Activated naive CD4-positive, alpha-beta T cell treated with anti-CD3 and anti-CD28 coated beads, Interleukin-2, amount 10 ng/mL, durations not matched to agents 5 hours and 36 hours (primary cell): ENCODE data around the gene SIGLEC7. TPM values are rescaled to one million over a fixed set of nuclear protein-coding genes. Genes with fewer than 3 reads are reported as not detected.

Experiments
- total RNA-seq, 2 experiments: library from RNA; stranded (reverse); gene quantifications; one replicate each; pipeline ENCODE4 v1.2.3, GENCODE V29; 2021

SIGLEC7 gene
- total RNA-seq = not detected

GRCh38 chr19:51142119-51142518, at the start of gene SIGLEC7:
Gene SIGLEC7, plus strand, starts transcription at chr19:51142301. Its CDS starts 69 bp downstream, at chr19:51142370.

DNA sequence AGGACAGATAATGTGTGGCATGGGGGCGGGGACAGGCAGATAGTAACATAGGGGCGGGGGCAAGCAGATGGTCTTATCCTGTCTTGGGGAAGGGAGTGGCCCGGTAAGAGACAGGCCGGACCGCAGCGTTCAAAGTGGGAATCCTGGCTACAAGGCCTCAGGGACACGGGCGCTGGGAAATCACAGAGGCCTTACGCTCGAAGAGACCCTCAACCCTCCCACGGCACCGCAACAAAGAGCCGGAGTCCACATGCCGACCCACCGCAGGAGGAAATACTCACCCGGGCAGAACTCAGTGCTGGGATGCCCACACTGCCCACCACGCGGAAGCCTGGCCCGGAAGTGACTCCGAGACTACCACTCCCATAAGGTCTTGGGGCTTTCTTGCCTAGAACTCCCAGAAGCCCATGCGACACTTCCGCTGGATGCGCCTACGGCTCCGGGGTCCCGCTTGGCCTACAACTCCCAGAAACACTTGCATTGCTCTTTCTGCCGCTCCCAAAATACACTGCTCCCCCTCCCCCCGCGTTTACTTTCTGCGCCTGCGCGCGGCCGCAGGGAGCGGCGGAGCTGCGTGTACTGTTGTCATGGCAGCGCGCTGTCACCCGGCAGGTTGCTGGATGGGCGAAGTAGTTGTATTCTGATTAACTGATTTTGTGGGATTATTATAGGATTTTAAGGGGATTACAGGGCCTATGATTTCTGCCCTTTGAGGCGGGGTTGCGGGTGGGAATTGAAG, 33.9 kb upstream of the SIGLEC7 start, which contains the start of gene CTU1:
TSS of gene CTU1 (minus strand) at position 344 of the 739 bp plus-strand sequence. CDS start 3,840 bp downstream, outside the sequence.

GRCh38 chr19:51124729-51125128, 17.4 kb upstream of the SIGLEC7 start, which contains the start of gene SIGLEC9:
Gene SIGLEC9, plus strand, starts transcription at chr19:51124906. Its CDS starts 69 bp downstream, at chr19:51124975.

Other genes starting within 250 kb of the SIGLEC7 start
- not detected for gene KLK4, start 230.9 kb upstream of the SIGLEC7 start, total RNA-seq
- gene KLK5, start 189.3 kb upstream of the SIGLEC7 start, total RNA-seq = not detected
- not detected for gene KLK6, start 172.7 kb upstream of the SIGLEC7 start, total RNA-seq
- gene KLK7, start 158.4 kb upstream of the SIGLEC7 start, total RNA-seq = not detected
- gene KLK8, start 140.7 kb upstream of the SIGLEC7 start, total RNA-seq = not detected
- gene KLK10, start 122.6 kb upstream of the SIGLEC7 start, total RNA-seq = not detected
- not detected for gene KLK11, start 115.7 kb upstream of the SIGLEC7 start, total RNA-seq
- not detected for gene KLK12, start 107.3 kb upstream of the SIGLEC7 start, total RNA-seq
- gene KLK13, start 77.2 kb upstream of the SIGLEC7 start, total RNA-seq = not detected
- under 1 TPM in 1 of 2 experiments, not detected in 1; 0.41 TPM for gene KLK14, start 59.4 kb upstream of the SIGLEC7 start, total RNA-seq
- 10 to 100 TPM in 1 of 2 experiments, 1 to 10 TPM in 1; 9.9 to 10.6 TPM for gene CTU1, start 33.9 kb upstream of the SIGLEC7 start, total RNA-seq
- 1 to 10 TPM; 1.2 TPM for gene SIGLEC9, start 17.4 kb upstream of the SIGLEC7 start, total RNA-seq
- 10 to 100 TPM; 15.8 to 16.0 TPM for gene CD33, start 82.8 kb downstream of the SIGLEC7 start, total RNA-seq
- not detected for gene SIGLECL1, start 108.8 kb downstream of the SIGLEC7 start, total RNA-seq
- not detected for gene IGLON5, start 169.3 kb downstream of the SIGLEC7 start, total RNA-seq
- gene VSIG10L, start 199.8 kb downstream of the SIGLEC7 start, total RNA-seq = under 1 TPM; 0.28 to 0.46 TPM
- gene ETFB, start 224.1 kb downstream of the SIGLEC7 start, total RNA-seq = 100 to 1,000 TPM; 108 to 109 TPM
- 1 to 10 TPM; 1.4 to 1.9 TPM for gene CLDND2, start 226.7 kb downstream of the SIGLEC7 start, total RNA-seq
- gene NKG7, start 230.4 kb downstream of the SIGLEC7 start, total RNA-seq = 10 to 100 TPM; 63.6 to 71.5 TPM
- not detected for gene LIM2, start 245.7 kb downstream of the SIGLEC7 start, total RNA-seq
- not detected for gene C19orf84, start 248.3 kb downstream of the SIGLEC7 start, total RNA-seq